GM10847 (cell line): ENCODE results near the gene SMR3A.

Source experiments
- POLR2A ChIP-seq: IDR thresholded peaks from 2 replicates; pipeline ENCODE4 v1.6.1; 2011; ENCODE audit not compliant: insufficient read length; ENCODE audit errors: extremely low read depth

SMR3A gene

GRCh38 chr4:70399319-70399718, 38.8 kb downstream of the SMR3A start:
- TF ChIP-seq POLR2A, result no peak

- TF ChIP-seq POLR2A, result no peak
Observed at GRCh38 chr4:70402762-70403161, 42.2 kb downstream of the SMR3A start.

- no peak for TF ChIP-seq POLR2A
Observed at GRCh38 chr4:70405765-70406164, 45.2 kb downstream of the SMR3A start.
